Upper lobe of left lung (tissue), 4 donors: ENCODE data around the gene CRYZL1.

ENCODE experiments used
- EP300 ChIP-seq, 4 donors: sonication (generic); formaldehyde crosslinking; IDR thresholded peaks; one replicate each; pipeline ENCODE4 v1.5.1; 2017; ENCODE audit warnings: antibody characterized with exemption in 4 of 4, control low read depth in 2 of 4
- TF ChIP-seq, protein P1 (sequence below), 6 experiments: fragments of 450-650 bp in 4 of 6; fragments of 200-600 bp in 2 of 6; sonication (generic) in 2 of 6; IDR thresholded peaks; one replicate each; pipeline ENCODE4 v1.5.1; 2016 to 2019; ENCODE audit warnings: antibody characterized with exemption in 6 of 6

- TF ChIP-seq, protein P1, sequence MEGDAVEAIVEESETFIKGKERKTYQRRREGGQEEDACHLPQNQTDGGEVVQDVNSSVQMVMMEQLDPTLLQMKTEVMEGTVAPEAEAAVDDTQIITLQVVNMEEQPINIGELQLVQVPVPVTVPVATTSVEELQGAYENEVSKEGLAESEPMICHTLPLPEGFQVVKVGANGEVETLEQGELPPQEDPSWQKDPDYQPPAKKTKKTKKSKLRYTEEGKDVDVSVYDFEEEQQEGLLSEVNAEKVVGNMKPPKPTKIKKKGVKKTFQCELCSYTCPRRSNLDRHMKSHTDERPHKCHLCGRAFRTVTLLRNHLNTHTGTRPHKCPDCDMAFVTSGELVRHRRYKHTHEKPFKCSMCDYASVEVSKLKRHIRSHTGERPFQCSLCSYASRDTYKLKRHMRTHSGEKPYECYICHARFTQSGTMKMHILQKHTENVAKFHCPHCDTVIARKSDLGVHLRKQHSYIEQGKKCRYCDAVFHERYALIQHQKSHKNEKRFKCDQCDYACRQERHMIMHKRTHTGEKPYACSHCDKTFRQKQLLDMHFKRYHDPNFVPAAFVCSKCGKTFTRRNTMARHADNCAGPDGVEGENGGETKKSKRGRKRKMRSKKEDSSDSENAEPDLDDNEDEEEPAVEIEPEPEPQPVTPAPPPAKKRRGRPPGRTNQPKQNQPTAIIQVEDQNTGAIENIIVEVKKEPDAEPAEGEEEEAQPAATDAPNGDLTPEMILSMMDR (IDR thresholded peaks at IDR 0.05), result no peak
- no peak for TF ChIP-seq EP300 (IDR thresholded peaks at IDR 0.05)
Measured at GRCh38 chr21:33640697-33641351, 717 bp downstream of the CRYZL1 start.
